K562 (cell line): ENCODE data around the gene CDR2L.

ENCODE experiments used
- CTCF ChIP-seq, 3 experiments: IDR thresholded peaks in 2 of 3; conservative IDR thresholded peaks in 1 of 3; 2 replicates each; pipeline ENCODE4 v1.5.1; 2011 to 2012; ENCODE audit warnings: low read length in 3 of 3, mild to moderate bottlenecking in 3 of 3, control low read depth in 2 of 3, improper control_type of control experiment in 1 of 3, inconsistent platforms in 1 of 3, low read depth in 1 of 3, mixed read lengths in 1 of 3, moderate library complexity in 1 of 3; ENCODE audit not compliant: insufficient read depth in 2 of 3
- E2F1 ChIP-seq: sonication (generic); formaldehyde crosslinking; IDR thresholded peaks from 2 replicates; pipeline ENCODE4 v1.8.1; 2023; ENCODE audit warnings: mild to moderate bottlenecking, missing genetic modification reagents, moderate library complexity
- HDAC6 ChIP-seq: IDR thresholded peaks from 2 replicates; pipeline ENCODE4 v1.6.1; 2012; ENCODE audit warnings: low read depth, mild to moderate bottlenecking, control low read depth, inconsistent platforms, low read length, moderate library complexity
- NKRF ChIP-seq: fragments of 450-650 bp; IDR thresholded peaks from 2 replicates; pipeline ENCODE4 v1.6.1; 2016; ENCODE audit warnings: borderline replicate concordance
- TARDBP ChIP-seq: fragments of 450-650 bp; IDR thresholded peaks from 2 replicates; pipeline ENCODE4 v1.6.1; 2016
- ZNF764 ChIP-seq: fragments of 250-450 bp; sonication (Bioruptor Pico); IDR thresholded peaks from 2 replicates; pipeline ENCODE4 v1.4.0; 2020; ENCODE audit warnings: low read depth, mild to moderate bottlenecking, moderate library complexity

GRCh38 chr17:74954665-74955421, 32.6 kb upstream of the CDR2L start:
- TF ChIP-seq ZNF764 (CRISPR knock-in tag) (no peak), HDAC6 (no peak), E2F1 (CRISPR knock-in tag) (no peak), NKRF (no peak), TARDBP (no peak), CTCF (IDR thresholded peaks at IDR 0.05 in 2 of 3, conservative IDR thresholded peaks at IDR 0.05 in 1 of 3; ENCODE audit: insufficient read depth in 2 of 3, low read depth in 1 of 3, low read length in 3 of 3) (no peak)
